Stomach (tissue), 4 donors: Measurements from ENCODE around the gene NFATC2IP.

ENCODE experiments used
- CTCF ChIP-seq, 7 experiments: fragments of 450-650 bp in 4 of 7; fragments of 200-600 bp in 3 of 7; sonication (generic) in 3 of 7; IDR thresholded peaks; one replicate each; pipeline ENCODE4 v1.5.1; 2016 to 2019; ENCODE audit warnings: antibody characterized with exemption in 7 of 7, control low read depth in 2 of 7, mild to moderate bottlenecking in 1 of 7
- POLR2A ChIP-seq, 4 donors: fragments of 450-650 bp; IDR thresholded peaks; one replicate each; pipeline ENCODE4 v1.6.1; 2016; ENCODE audit warnings: antibody characterized with exemption in 4 of 4, control low read depth in 2 of 4, mild to moderate bottlenecking in 1 of 4, moderate library complexity in 1 of 4

DNA sequence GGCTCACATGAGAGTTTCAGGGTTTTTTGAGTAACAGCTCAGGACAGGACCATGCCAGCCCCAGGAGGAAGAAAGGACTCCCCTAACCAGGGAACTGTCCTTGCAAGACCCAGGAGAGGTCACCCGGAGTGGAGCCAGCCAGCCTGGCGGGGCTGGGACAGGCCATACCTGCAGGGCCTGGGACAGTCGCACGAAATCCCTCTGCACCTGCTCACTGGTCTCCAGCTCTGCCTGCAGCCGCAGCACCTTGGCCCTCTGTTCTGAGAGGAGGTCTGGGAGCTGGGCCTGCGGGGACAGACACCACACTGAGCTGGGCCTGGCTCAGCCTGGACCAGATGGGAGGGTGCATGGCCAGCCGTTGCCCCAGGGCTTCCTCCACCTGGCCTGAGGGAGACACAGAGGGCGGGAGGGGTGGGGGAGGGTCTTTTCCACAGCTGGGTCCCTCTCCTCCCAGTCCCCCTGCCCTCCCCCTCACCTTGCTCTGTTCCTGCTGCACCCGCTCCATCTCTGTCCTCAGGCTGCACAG lies 45.4 kb upstream of the NFATC2IP start:
- no peak for TF ChIP-seq POLR2A (IDR thresholded peaks at IDR 0.05)
- TF ChIP-seq CTCF (IDR thresholded peaks at IDR 0.05), result no peak
